WTC11 (cell line): ENCODE results near the gene ZFP36L2. TPM values are rescaled to one million over a fixed set of nuclear protein-coding genes. Genes with fewer than 3 reads are reported as not detected.

Source experiments
- ATAC-seq: fragments of 200-7000 bp; cut with Tn5 transposase; 2 replicates; pipeline ENCODE4 v1.10.0; 2021; ENCODE audit warnings: mild to moderate bottlenecking, moderate library complexity
- CTCF ChIA-PET: fragments of 300-600 bp; sonication (Branson Sonifier 250); formaldehyde crosslinking; loops from one replicate; lab custom pipeline; 2021; ENCODE audit warnings: antibody characterized with exemption; lab: Charles Lee
- POLR2A ChIA-PET: fragments of 350-600 bp; sonication (Branson Sonifier 250); formaldehyde crosslinking; loops from one replicate; lab custom pipeline; 2021; ENCODE audit warnings: antibody characterized with exemption; lab: Charles Lee
- DNase-seq: peaks from one replicate; pipeline ENCODE4 v3.0.0; 2021; ENCODE audit warnings: low spot score
- H3K27ac Mint-ChIP-seq: 2 replicates; pipeline ENCODE4 v1.8.0; 2021; ENCODE audit warnings: mixed read lengths
- H3K27me3 Mint-ChIP-seq: 2 replicates; pipeline ENCODE4 v1.8.0; 2021; ENCODE audit warnings: low read depth, mild to moderate bottlenecking, moderate library complexity, mixed read lengths
- H3K36me3 Mint-ChIP-seq: 2 replicates; pipeline ENCODE4 v1.8.0; 2021; ENCODE audit warnings: mixed read lengths
- H3K4me1 Mint-ChIP-seq: 2 replicates; pipeline ENCODE4 v1.8.0; 2022; ENCODE audit warnings: mixed read lengths
- H3K4me3 Mint-ChIP-seq: 2 replicates; pipeline ENCODE4 v1.8.0; 2021; ENCODE audit warnings: mild to moderate bottlenecking, moderate library complexity, mixed read lengths
- H3K9me3 Mint-ChIP-seq: 2 replicates; pipeline ENCODE4 v1.8.0; 2021; ENCODE audit warnings: mixed read lengths
- ARID4B ChIP-seq: sonication (generic); formaldehyde crosslinking; IDR thresholded peaks from 2 replicates; pipeline ENCODE4 v1.8.0; 2023; ENCODE audit warnings: missing genetic modification reagents, mild to moderate bottlenecking, borderline replicate concordance
- ATF1 ChIP-seq: sonication (generic); formaldehyde crosslinking; IDR thresholded peaks from 2 replicates; pipeline ENCODE4 v1.8.1; 2023; ENCODE audit warnings: mild to moderate bottlenecking, moderate library complexity, missing genetic modification reagents
- ATF2 ChIP-seq: sonication (generic); formaldehyde crosslinking; IDR thresholded peaks from 2 replicates; pipeline ENCODE4 v1.8.1; 2022; ENCODE audit warnings: low read depth, missing genetic modification reagents, borderline replicate concordance
- CREB1 ChIP-seq: sonication (generic); formaldehyde crosslinking; IDR thresholded peaks from 2 replicates; pipeline ENCODE4 v1.8.0; 2023; ENCODE audit warnings: mild to moderate bottlenecking, missing genetic modification reagents
- ETV6 ChIP-seq: sonication (generic); formaldehyde crosslinking; IDR thresholded peaks from 2 replicates; pipeline ENCODE4 v1.8.1; 2022; ENCODE audit warnings: mild to moderate bottlenecking, missing genetic modification reagents
- FOXK1 ChIP-seq: sonication (generic); formaldehyde crosslinking; IDR thresholded peaks from 2 replicates; pipeline ENCODE4 v1.8.0; 2022; ENCODE audit warnings: mild to moderate bottlenecking, moderate library complexity, missing genetic modification reagents
- FOXP1 ChIP-seq: sonication (generic); formaldehyde crosslinking; IDR thresholded peaks from 2 replicates; pipeline ENCODE4 v1.8.0; 2022; ENCODE audit warnings: missing genetic modification reagents, mild to moderate bottlenecking, moderate library complexity, borderline replicate concordance
- KAT7 ChIP-seq: sonication (generic); formaldehyde crosslinking; IDR thresholded peaks from 2 replicates; pipeline ENCODE4 v1.8.1; 2023; ENCODE audit warnings: missing genetic modification reagents, mild to moderate bottlenecking, borderline replicate concordance
- MAX ChIP-seq: sonication (generic); formaldehyde crosslinking; IDR thresholded peaks from 2 replicates; pipeline ENCODE4 v1.8.0; 2022; ENCODE audit warnings: mild to moderate bottlenecking, missing genetic modification reagents
- PRDM15 ChIP-seq: sonication (generic); formaldehyde crosslinking; IDR thresholded peaks from 2 replicates; pipeline ENCODE4 v1.8.0; 2022; ENCODE audit warnings: missing genetic modification reagents
- RELA ChIP-seq: sonication (generic); formaldehyde crosslinking; IDR thresholded peaks from 2 replicates; pipeline ENCODE4 v1.8.1; 2022; ENCODE audit warnings: missing genetic modification reagents, mild to moderate bottlenecking, borderline replicate concordance
- TEAD1 ChIP-seq: sonication (generic); formaldehyde crosslinking; IDR thresholded peaks from 2 replicates; pipeline ENCODE4 v1.8.0; 2022; ENCODE audit warnings: mild to moderate bottlenecking, missing genetic modification reagents
- TEAD4 ChIP-seq: sonication (generic); formaldehyde crosslinking; IDR thresholded peaks from 2 replicates; pipeline ENCODE4 v1.8.0; 2022; ENCODE audit warnings: mild to moderate bottlenecking, missing genetic modification reagents
- TP53 ChIP-seq: sonication (generic); formaldehyde crosslinking; IDR thresholded peaks from 2 replicates; pipeline ENCODE4 v1.8.1; 2023; ENCODE audit warnings: mild to moderate bottlenecking, missing genetic modification reagents
- USF1 ChIP-seq: sonication (generic); formaldehyde crosslinking; IDR thresholded peaks from 2 replicates; pipeline ENCODE4 v1.8.0; 2022; ENCODE audit warnings: mild to moderate bottlenecking, missing genetic modification reagents
- ZMAT4 ChIP-seq: fragments of 250-450 bp; sonication (Bioruptor Pico); IDR thresholded peaks from 2 replicates; pipeline ENCODE4 v1.9.0; 2021; ENCODE audit warnings: mild to moderate bottlenecking
- ZNF219 ChIP-seq: sonication (generic); formaldehyde crosslinking; IDR thresholded peaks from 2 replicates; pipeline ENCODE4 v1.8.0; 2023; ENCODE audit warnings: missing genetic modification reagents, mild to moderate bottlenecking, borderline replicate concordance
- ZNF281 ChIP-seq: sonication (generic); formaldehyde crosslinking; IDR thresholded peaks from 2 replicates; pipeline ENCODE4 v1.8.0; 2023; ENCODE audit warnings: mild to moderate bottlenecking, missing genetic modification reagents
- ZNF423 ChIP-seq: fragments of 250-450 bp; sonication (Bioruptor Pico); IDR thresholded peaks from 2 replicates; pipeline ENCODE4 v2.1.2; 2022; ENCODE audit warnings: mild to moderate bottlenecking, moderate library complexity
- total RNA-seq: library from RNA; stranded (reverse); gene quantifications from 3 replicates; pipeline ENCODE4 v1.2.3, GENCODE V29; 2021

The ZFP36L2 gene
- total RNA-seq, 1 experiment from 2014 or later, result 50.4 TPM

GRCh38 chr2:43217228-43218154 lies 8.9 kb downstream of the ZFP36L2 start:
- no peaks in the 10 kb centered on the region for H3K27me3 Mint-ChIP-seq
- H3K27ac Mint-ChIP-seq, result peak overlapping the region; percentile 100
- ChIA-PET POLR2A (interaction anchor here (1.0 to 2.1 kb wide), 3 partner anchors 9 to 37 kb away, joined by 3 to 10 read pairs (median 10); partner anchors contain the start of gene ZFP36L2), CTCF (interaction anchor here (1.0 to 4.1 kb wide), 13 partner anchors 11 to 268 kb away, joined by 3 to 30 read pairs (median 7); partner anchors contain the start of gene ZFP36L2)
- DNase-seq (peak; percentile 85), ATAC-seq (peak; percentile 62)
- H3K4me3 Mint-ChIP-seq, result peak overlapping the region; percentile 54
- H3K4me1 Mint-ChIP-seq, result peaks cover 81% of the 10 kb centered on the region
- H3K9me3 Mint-ChIP-seq, result no peaks in the 10 kb centered on the region
- H3K36me3 Mint-ChIP-seq, result no peaks in the 10 kb centered on the region
- TF ChIP-seq ATF2 (CRISPR knock-in tag) (no peak), MAX (CRISPR knock-in tag) (peak; percentile 70; the same call in 1 of the 2 replicates), ETV6 (CRISPR knock-in tag) (peak; percentile 75; the same call in 1 of the 2 replicates), FOXP1 (CRISPR knock-in tag) (peak; percentile 32; the same call in 1 of the 2 replicates), ZNF219 (CRISPR knock-in tag) (peak; percentile 87), USF1 (CRISPR knock-in tag) (peak; percentile 84), PRDM15 (peak; percentile 12; the same call in 1 of the 2 replicates), RELA (CRISPR knock-in tag) (no peak), ZNF423 (CRISPR knock-in tag) (peak; percentile 99), ZMAT4 (no peak), ARID4B (CRISPR knock-in tag) (peak; percentile 53; the same call in 1 of the 2 replicates), TEAD4 (CRISPR knock-in tag) (0 out of 2 replicates have a peak, but pooled peaks have one; percentile 60), TEAD1 (CRISPR knock-in tag) (peak; percentile 92), TP53 (CRISPR knock-in tag) (0 out of 2 replicates have a peak, but pooled peaks have one; percentile 18), CREB1 (CRISPR knock-in tag) (no peak), FOXK1 (CRISPR knock-in tag) (peak; percentile 80), ATF1 (CRISPR knock-in tag) (no peak), KAT7 (CRISPR knock-in tag) (no peak), ZNF281 (CRISPR knock-in tag) (peak; percentile 36; the same call in 1 of the 2 replicates)
